Transverse colon (tissue), 4 donors: Measurements from ENCODE around the gene RDH8. TPM values are rescaled to one million over a fixed set of nuclear protein-coding genes. Genes with fewer than 3 reads are reported as not detected.

Experiments
- DNase-seq: peaks from one replicate; pipeline ENCODE4 v3.0.0-alpha.2; 2019
- H3K27ac ChIP-seq, 4 donors: fragments of 200-600 bp; sonication (generic); 2 replicates each; pipeline ENCODE4 v1.5.1; 2016 to 2018; ENCODE audit warnings: inconsistent platforms in 4 of 4
- H3K27me3 ChIP-seq: fragments of 200-600 bp; sonication (generic); 2 replicates; pipeline ENCODE4 v1.5.1; 2017; ENCODE audit warnings: inconsistent platforms
- H3K36me3 ChIP-seq, 4 donors: fragments of 200-600 bp; sonication (generic); 2 replicates each; pipeline ENCODE4 v1.5.1; 2017 to 2019; ENCODE audit warnings: inconsistent platforms in 4 of 4
- H3K4me1 ChIP-seq, 4 donors: fragments of 200-600 bp; sonication (generic); 2 replicates each; pipeline ENCODE4 v1.5.1; 2017 to 2020; ENCODE audit warnings: inconsistent platforms in 4 of 4
- H3K4me3 ChIP-seq, 4 donors: fragments of 200-600 bp; sonication (generic); 1 replicate in 1 of 4; 2 replicates in 3 of 4; pipeline versions ENCODE4 v1.5.1 to v1.6.1; 2017 to 2019; ENCODE audit warnings: inconsistent platforms in 4 of 4
- H3K9me3 ChIP-seq, 2 donors: fragments of 200-600 bp; sonication (generic); 2 replicates each; pipeline ENCODE4 v1.5.1; 2017 to 2019; ENCODE audit warnings: inconsistent platforms in 2 of 2
- CTCF ChIP-seq, 5 experiments: fragments of 200-600 bp in 3 of 5; fragments of 450-650 bp in 2 of 5; sonication (generic) in 3 of 5; IDR thresholded peaks; 1 replicate in 2 of 5; 2 replicates in 3 of 5; pipeline ENCODE4 v1.5.1; 2016 to 2017; ENCODE audit warnings: antibody characterized with exemption in 5 of 5, inconsistent platforms in 3 of 5, mild to moderate bottlenecking in 2 of 5, moderate library complexity in 1 of 5
- EP300 ChIP-seq: sonication (generic); formaldehyde crosslinking; IDR thresholded peaks from one replicate; pipeline ENCODE4 v1.6.1; 2017; ENCODE audit warnings: antibody characterized with exemption, low read depth
- POLR2A ChIP-seq: fragments of 450-650 bp; IDR thresholded peaks from one replicate; pipeline ENCODE4 v1.6.1; 2016; ENCODE audit warnings: antibody characterized with exemption, mild to moderate bottlenecking, moderate library complexity
- POLR2AphosphoS5 ChIP-seq, 3 donors: sonication (generic); formaldehyde crosslinking; IDR thresholded peaks; one replicate each; pipeline ENCODE4 v1.6.1; 2016; ENCODE audit warnings: antibody characterized with exemption in 3 of 3
- WGBS, 2 donors: methylation state at CpG; one replicate each; pipeline ENCODE4 v1.1.5; 2018; ENCODE audit warnings: low coverage in 1 of 2; 5-methylcytosine and 5-hydroxymethylcytosine counted together
- in situ Hi-C, 4 donors: fragments of 200-750 bp; cut with MboI; loops; one replicate each; pipeline versions ENCODE4 v1.15.0 to v1.15.1; 2017; ENCODE audit warnings: low sequenced_read_pairs in 3 of 4, low pct_ligation_motif_present in 1 of 4, low pct_unique_long_range_greater_than_20kb in 1 of 4
- intact Hi-C: fragments of 100-400 bp; cut with DNase I; formaldehyde crosslinking; loops from one replicate; pipeline ENCODE4 v1.15.1; 2023; ENCODE audit warnings: low total_unique reads
- total RNA-seq, 4 donors: library from RNA; depleted of rRNA; stranded (reverse); fragments of >200 nt; gene quantifications; one replicate each; pipeline ENCODE4 v1.1.0, GENCODE V29; 2016

Gene RDH8
- total RNA-seq, 4 donors from 2014 or later = not detected

GRCh38 chr19:10000171-10000826, 13.0 kb upstream of the RDH8 start:
- Histone ChIP-seq H3K27me3 (peaks cover 5% of the 10 kb centered on the region), H3K4me1 (peaks cover 0 to 8% (median 0%) of the 10 kb centered on the region in 4 donors), H3K36me3 (no peaks in the 10 kb centered on the region), H3K27ac (no peak overlapping the region), H3K9me3 (no peaks in the 10 kb centered on the region), H3K4me3 (no peak overlapping the region)
- peak; percentile 75 for DNase-seq
- no peak for TF ChIP-seq POLR2AphosphoS5 (IDR thresholded peaks at IDR 0.05)
- TF ChIP-seq EP300 = no peak
- no peak for TF ChIP-seq POLR2A
- TF ChIP-seq CTCF (IDR thresholded peaks at IDR 0.05) = peak; percentile 49 to 76 (median 67)
- WGBS, 2 donors = 1 to 14% methylated on average over 9 to 16 of the region's 16 CpGs
- intact Hi-C loops = no loop called here
- in situ Hi-C loops = no loop called here

- 42% methylated on average over 4 of the region's 6 CpGs; no CpG with 5 or more reads in 1 of the 2 donors for WGBS, 2 donors
- peaks cover 12% of the 10 kb centered on the region for H3K27me3 ChIP-seq
- H3K4me3 ChIP-seq = no peak overlapping the region
- peaks cover 0 to 13% (median 0%) of the 10 kb centered on the region in 4 donors for H3K4me1 ChIP-seq
- no peaks in the 10 kb centered on the region for H3K9me3 ChIP-seq
- intact Hi-C loops = no loop called here
- no peak overlapping the region for H3K27ac ChIP-seq
- no peaks in the 10 kb centered on the region for H3K36me3 ChIP-seq
- peak; percentile 76 for DNase-seq
- in situ Hi-C loops = no loop called here
- no peak for TF ChIP-seq POLR2A
- TF ChIP-seq POLR2AphosphoS5 (IDR thresholded peaks at IDR 0.05) = peak in 1 of 3 donors; percentile 60
- TF ChIP-seq CTCF (IDR thresholded peaks at IDR 0.05) = peak; percentile 24 to 54 (median 50)
- no peak for TF ChIP-seq EP300
Measured at GRCh38 chr19:10001899-10002298, 11.4 kb upstream of the RDH8 start.

GRCh38 chr19:10003271-10003670, 10.0 kb upstream of the RDH8 start:
- H3K4me1 ChIP-seq = peaks cover 0 to 14% (median 0%) of the 10 kb centered on the region in 4 donors
- H3K27me3 ChIP-seq = peaks cover 26% of the 10 kb centered on the region
- H3K27ac ChIP-seq = no peak overlapping the region
- H3K4me3 ChIP-seq = no peak overlapping the region
- H3K36me3 ChIP-seq = no peaks in the 10 kb centered on the region
- intact Hi-C loops (no loop called here), in situ Hi-C loops (no loop called here)
- no peak for DNase-seq
- H3K9me3 ChIP-seq = no peaks in the 10 kb centered on the region
- no peak for TF ChIP-seq POLR2A
- no peak for TF ChIP-seq EP300
- no peak for TF ChIP-seq CTCF (IDR thresholded peaks at IDR 0.05)
- no peak for TF ChIP-seq POLR2AphosphoS5 (IDR thresholded peaks at IDR 0.05)
- 36 to 63% methylated on average over 4 to 6 of the region's 6 CpGs for WGBS, 2 donors

GRCh38 chr19:10004617-10005016, 8.7 kb upstream of the RDH8 start:
- no peaks in the 10 kb centered on the region for H3K36me3 ChIP-seq
- H3K27ac ChIP-seq = no peak overlapping the region
- H3K9me3 ChIP-seq = no peaks in the 10 kb centered on the region
- DNase-seq = no peak
- in situ Hi-C loops = no loop called here
- H3K4me3 ChIP-seq = no peak overlapping the region
- WGBS, 2 donors = 63% methylated on average over 9 of the region's 9 CpGs; no CpG with 5 or more reads in 1 of the 2 donors
- intact Hi-C loops = no loop called here
- no peak for TF ChIP-seq CTCF (IDR thresholded peaks at IDR 0.05)
- no peak for TF ChIP-seq EP300
- no peak for TF ChIP-seq POLR2A
- TF ChIP-seq POLR2AphosphoS5 (IDR thresholded peaks at IDR 0.05) = no peak
- peaks cover 0 to 24% (median 3%) of the 10 kb centered on the region in 4 donors for H3K4me1 ChIP-seq
- peaks cover 37% of the 10 kb centered on the region for H3K27me3 ChIP-seq
